GDM1 (cell line): ENCODE measurements around the gene FBRSL1.

Experiments used
- DNase-seq: peaks from one replicate; lab custom pipeline; 2025; lab: John Stamatoyannopoulos, UW

Gene FBRSL1

GRCh38 chr12:132484183-132484890 is 5.6 kb upstream of the FBRSL1 start:
- no peak for DNase-seq

GRCh38 chr12:132484891-132485441 is 5.0 kb upstream of the FBRSL1 start:
- no peak for DNase-seq

GRCh38 chr12:132485619-132486018 is 4.3 kb upstream of the FBRSL1 start:
- DNase-seq, result no peak

GRCh38 chr12:132486168-132486567 is 3.8 kb upstream of the FBRSL1 start:
- no peak for DNase-seq

GRCh38 chr12:132486576-132486975 is 3.4 kb upstream of the FBRSL1 start:
- DNase-seq, result no peak

- DNase-seq, result no peak
Observed at GRCh38 chr12:132487311-132487741, 2.6 kb upstream of the FBRSL1 start.

- peak; percentile 58 for DNase-seq
Observed at GRCh38 chr12:132488127-132489077, 1.5 kb upstream of the FBRSL1 start.

- peak; percentile 39 for DNase-seq
Observed at GRCh38 chr12:132489078-132489601, 811 bp upstream of the FBRSL1 start.

GRCh38 chr12:132490422-132491137 is 629 bp downstream of the FBRSL1 start:
- no peak for DNase-seq

GRCh38 chr12:132491138-132491663 is 1.2 kb downstream of the FBRSL1 start:
- DNase-seq, result no peak

- DNase-seq, result no peak
Observed at GRCh38 chr12:132491761-132492378, 1.9 kb downstream of the FBRSL1 start.

- no peak for DNase-seq
Observed at GRCh38 chr12:132492522-132492921, 2.6 kb downstream of the FBRSL1 start.

- DNase-seq, result no peak
Observed at GRCh38 chr12:132492951-132493350, 3.0 kb downstream of the FBRSL1 start.

- no peak for DNase-seq
Observed at GRCh38 chr12:132493482-132494178, 3.7 kb downstream of the FBRSL1 start.

- no peak for DNase-seq
Observed at GRCh38 chr12:132494294-132495164, 4.6 kb downstream of the FBRSL1 start.

GRCh38 chr12:132495165-132495544 is 5.2 kb downstream of the FBRSL1 start:
- DNase-seq, result no peak

- DNase-seq, result no peak
Observed at GRCh38 chr12:132495629-132496357, 5.8 kb downstream of the FBRSL1 start.

- no peak for DNase-seq
Observed at GRCh38 chr12:132496358-132496669, 6.4 kb downstream of the FBRSL1 start.

- DNase-seq, result no peak
Observed at GRCh38 chr12:132496710-132497109, 6.8 kb downstream of the FBRSL1 start.
